Fibroblast of skin of right biceps (primary cell): ENCODE measurements around the gene RTN4RL1.
A peak's percentile ranks its signal among the peaks of the same experiment; 100 is the strongest.
"Not testable (repeated sequence)": the region's sequence is repeated elsewhere in the genome, so short reads cannot be mapped to it uniquely, and the experiment has no call there.

Source experiments
- DNase-seq: peaks from one replicate; pipeline ENCODE4 v3.0.0-alpha.2; 2013

The RTN4RL1 gene

DNA sequence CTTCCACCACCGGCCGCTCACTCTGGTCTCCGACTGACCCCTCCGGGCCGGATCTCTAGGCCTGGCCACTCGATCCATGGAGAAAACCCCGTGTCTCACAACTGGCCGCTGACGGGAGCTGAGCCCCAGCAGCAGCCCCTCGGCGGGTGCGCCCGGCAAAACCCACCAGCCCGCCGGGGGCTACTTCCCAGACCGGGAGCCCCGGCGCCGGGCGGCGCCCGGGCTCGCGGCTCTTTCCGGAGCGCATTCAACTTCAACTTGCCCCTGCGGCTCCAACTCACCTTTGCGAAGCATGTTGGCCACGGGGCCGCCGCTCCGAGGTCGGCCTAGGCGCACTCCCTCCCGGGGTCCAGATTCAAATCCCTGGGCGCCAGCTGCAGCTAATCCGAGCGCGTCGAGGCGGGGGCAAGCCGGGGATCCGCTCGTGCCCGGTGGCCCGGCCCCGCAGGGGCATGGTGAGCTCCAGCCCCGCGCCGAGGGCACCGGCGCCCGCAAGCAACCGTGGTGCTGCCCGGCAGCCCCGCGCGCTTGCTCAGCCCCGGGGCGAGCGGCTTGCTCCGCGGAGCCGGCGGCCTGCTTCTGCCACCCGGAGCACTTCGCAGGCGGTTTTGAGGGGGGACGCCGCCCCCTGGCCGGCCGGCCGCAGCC lies 438 bp downstream of the RTN4RL1 start:
- DNase-seq = no peak

DNA sequence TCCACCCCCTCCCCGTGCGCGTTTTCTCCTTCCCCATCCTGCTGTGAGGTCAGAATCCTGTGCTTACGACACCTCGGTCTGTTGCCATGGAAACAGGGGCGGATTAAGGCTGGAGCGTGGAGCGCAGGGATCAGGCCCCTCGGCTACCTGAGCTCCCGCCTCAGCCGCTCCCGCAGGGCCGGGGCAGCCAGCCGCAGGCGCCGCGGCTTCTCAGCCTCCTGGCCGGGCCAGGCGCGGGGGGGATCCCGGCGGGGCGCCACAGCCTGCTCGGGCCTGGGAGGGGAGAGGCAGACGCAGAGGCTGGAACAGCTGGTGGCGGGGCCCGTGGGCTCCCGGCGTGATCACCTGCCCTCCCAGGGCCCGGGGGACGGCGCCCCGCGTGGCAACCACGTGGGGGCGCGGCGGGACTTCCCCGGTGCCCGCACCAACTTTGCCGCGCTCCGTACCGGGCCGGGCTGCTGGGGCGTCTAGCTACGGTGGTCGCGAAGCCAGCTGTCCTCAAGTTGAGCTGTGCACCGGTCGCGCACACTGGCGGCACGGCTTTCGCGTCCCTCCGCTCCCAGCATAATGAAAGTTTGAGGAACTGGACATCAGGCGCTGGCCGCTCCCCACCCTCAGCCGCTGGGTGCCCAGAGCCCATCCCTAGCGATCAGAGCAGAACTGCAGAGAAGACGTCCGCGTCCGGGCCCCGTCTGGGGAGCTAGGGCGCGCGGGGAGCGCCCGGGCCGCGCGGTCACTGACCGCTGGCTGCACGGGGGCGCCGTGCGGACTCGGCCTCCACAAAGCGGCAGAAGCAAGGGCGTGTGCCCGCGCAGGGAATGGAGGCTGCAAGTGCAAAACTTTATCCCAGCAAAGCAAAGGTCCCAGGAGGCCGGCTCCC lies 1.2 kb downstream of the RTN4RL1 start:
- peak; percentile 49 for DNase-seq

- no peak for DNase-seq
Observed at GRCh38 chr17:2023256-2023655, 1.9 kb downstream of the RTN4RL1 start.

GRCh38 chr17:2022647-2023240 lies 2.4 kb downstream of the RTN4RL1 start:
- no peak for DNase-seq

DNA sequence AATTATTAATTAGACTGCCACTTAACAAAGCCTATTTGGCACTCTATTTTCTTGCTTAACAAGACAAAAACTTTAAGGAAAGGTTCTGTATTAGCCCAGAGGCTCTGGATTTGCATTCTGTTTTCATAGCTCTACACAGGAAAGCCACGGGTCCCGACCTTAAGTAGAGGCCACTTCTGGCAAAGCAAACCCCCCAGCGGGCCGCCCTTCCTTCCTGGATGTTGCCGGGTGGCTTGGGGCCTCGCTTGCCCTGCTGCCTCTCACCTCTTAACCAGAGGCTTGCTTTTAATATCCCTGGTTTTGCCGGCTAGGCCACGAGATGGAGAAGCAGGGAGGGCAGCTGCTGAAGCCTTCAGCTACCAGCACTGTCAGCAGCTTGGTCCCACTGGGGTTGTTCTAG lies 4.4 kb downstream of the RTN4RL1 start:
- DNase-seq = no peak

- no peak for DNase-seq
Observed at GRCh38 chr17:2019723-2020122, 5.4 kb downstream of the RTN4RL1 start.

DNA sequence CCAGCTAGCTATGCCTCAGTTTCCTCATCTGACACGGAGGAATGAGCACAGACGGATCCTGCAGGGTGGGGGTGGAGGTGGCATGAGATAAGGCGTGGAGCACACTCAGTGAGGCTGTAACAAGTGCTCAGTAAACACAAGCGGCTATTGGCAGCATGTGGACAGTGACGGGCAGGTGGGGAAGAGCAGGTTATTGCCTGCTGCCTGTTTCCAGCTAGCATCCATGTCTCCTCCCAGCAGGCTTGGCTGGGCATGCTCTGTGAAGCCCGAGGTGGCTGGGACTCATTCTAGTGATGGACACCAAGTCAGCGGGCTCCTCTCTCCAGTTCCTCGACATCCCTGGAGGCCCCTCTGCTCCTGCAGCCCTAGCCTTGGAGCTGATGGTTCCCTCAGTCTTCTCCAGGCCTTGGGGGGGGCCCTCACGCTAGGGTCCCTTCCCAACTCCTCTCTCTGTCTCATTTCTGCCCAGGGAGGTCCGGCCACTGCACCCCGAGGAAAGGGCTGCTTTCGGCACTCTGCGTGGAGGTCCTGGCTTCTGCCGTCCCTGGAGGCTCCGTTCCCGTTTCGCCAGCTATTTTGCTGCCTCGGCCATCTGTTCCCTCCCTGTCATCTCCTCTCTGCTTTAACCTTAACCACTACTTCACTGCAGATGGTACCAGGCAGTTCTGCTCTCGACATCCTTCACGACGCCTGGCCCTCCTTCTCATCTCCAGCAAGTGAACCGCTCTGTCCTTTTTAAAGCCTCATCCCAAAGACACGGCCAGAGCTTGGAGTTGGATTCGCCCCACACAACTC lies 6.2 kb downstream of the RTN4RL1 start:
- no peak for DNase-seq

GRCh38 chr17:2017274-2017941 lies 7.7 kb downstream of the RTN4RL1 start:
- no peak for DNase-seq

DNA sequence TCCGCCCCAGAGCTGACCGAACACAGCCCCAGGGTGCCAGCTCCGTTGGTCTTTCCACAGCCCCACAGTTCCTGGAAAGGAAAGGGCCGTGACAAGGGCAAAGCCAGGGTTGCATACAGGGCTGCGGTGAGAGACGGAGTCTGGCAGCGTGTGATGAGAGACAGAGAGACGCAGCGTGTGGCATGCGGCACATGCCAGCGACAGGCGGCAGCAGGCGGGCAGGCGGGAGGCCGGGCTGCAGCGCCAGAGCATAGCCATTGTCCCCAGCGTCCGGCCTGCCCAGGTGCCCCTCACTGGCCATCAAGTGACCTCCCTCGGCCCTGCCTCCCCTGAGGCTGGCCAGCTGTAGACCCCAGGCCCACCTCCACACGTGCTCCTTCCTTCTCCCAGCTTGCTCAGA lies 8.6 kb downstream of the RTN4RL1 start:
- DNase-seq = no peak

GRCh38 chr17:2015314-2015713 lies 9.8 kb downstream of the RTN4RL1 start:
- DNase-seq = no peak

- DNase-seq = no peak
Observed at GRCh38 chr17:2013994-2014317, 11.2 kb downstream of the RTN4RL1 start.

GRCh38 chr17:2013220-2013993 lies 11.7 kb downstream of the RTN4RL1 start:
- DNase-seq = not testable (repeated sequence)

DNA sequence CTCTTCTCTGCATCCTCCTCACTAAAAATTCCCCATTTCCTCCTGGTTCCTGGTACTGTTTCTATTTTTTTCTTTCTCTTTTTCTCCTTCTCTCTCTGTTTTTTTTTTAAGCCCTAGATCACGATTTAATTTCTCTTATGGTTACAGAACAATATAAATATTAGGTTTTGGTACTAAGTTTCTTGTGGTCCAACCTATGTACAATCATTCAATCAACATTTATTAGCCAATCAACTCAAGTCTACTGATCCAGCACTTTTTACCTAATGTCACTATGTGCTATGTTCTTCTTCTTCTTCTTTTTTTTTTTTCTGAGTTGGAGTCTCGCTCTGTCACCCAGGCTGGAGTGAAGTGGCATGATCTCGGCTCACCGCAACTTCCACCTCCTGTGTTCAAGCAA lies 12.6 kb downstream of the RTN4RL1 start:
- no peak for DNase-seq

GRCh38 chr17:2011411-2012371 lies 13.4 kb downstream of the RTN4RL1 start:
- peak; percentile 66 for DNase-seq

GRCh38 chr17:2009737-2010136 lies 15.4 kb downstream of the RTN4RL1 start:
- DNase-seq = no peak

GRCh38 chr17:2008332-2009126 lies 16.6 kb downstream of the RTN4RL1 start:
- no peak for DNase-seq

GRCh38 chr17:2004435-2004952 lies 20.6 kb downstream of the RTN4RL1 start:
- DNase-seq = no peak

DNA sequence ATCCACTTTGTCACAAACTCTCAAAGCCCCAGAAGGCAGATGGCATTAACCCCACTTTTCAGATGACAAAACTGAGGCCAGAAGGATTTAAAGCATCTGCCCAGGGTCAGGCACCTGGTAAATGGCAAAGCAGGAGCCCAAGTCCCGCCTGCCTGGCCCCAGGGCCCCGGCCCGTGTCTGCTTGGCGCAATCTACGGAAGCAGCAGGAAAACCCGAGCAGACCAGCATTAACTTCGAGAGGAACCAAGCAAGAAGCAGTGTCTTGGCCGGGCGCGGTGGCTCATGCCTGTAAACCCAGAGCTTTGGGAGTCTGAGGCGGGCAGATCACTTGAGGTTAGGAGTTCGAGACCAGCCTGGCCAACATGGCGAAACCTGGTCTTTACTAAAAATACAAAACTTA lies 21.6 kb downstream of the RTN4RL1 start:
- DNase-seq = no peak

GRCh38 chr17:2002767-2003329 lies 22.3 kb downstream of the RTN4RL1 start:
- DNase-seq = no peak
